Daoy (cell line): ENCODE results near the gene SHC3. TPM values are rescaled to one million over a fixed set of nuclear protein-coding genes. Genes with fewer than 3 reads are reported as not detected.
"Not testable (repeated sequence)": the region's sequence is repeated elsewhere in the genome, so short reads cannot be mapped to it uniquely, and the experiment has no call there.

Experiments
- DNase-seq: peaks from one replicate; pipeline ENCODE4 v3.0.0-alpha.2; 2015; ENCODE audit warnings: low read depth
- total RNA-seq: library from RNA; depleted of rRNA; stranded (reverse); fragments of >200 nt; shearing (Covaris generic); gene quantifications from 2 replicates; pipeline ENCODE4 v1.2.3, GENCODE V29; 2014; rRNA removed

Gene SHC3
- 2.3 and 10.1 TPM in 2 replicates for total RNA-seq

- peak; percentile 72 for DNase-seq
Measured at GRCh38 chr9:89177944-89178829, at the start of gene SHC3. Gene SHC3, minus strand, starts transcription at chr9:89178818. Its CDS starts 358 bp downstream, at chr9:89178460.

GRCh38 chr9:89225991-89226471 lies 47.4 kb upstream of the SHC3 start:
- no peak for DNase-seq

GRCh38 chr9:89225587-89225986 lies 47.0 kb upstream of the SHC3 start:
- DNase-seq: no peak

- no peak for DNase-seq
Measured at GRCh38 chr9:89225036-89225435, 46.4 kb upstream of the SHC3 start.

- no peak for DNase-seq
Measured at GRCh38 chr9:89224633-89225032, 46.0 kb upstream of the SHC3 start.

- DNase-seq: no peak
Measured at GRCh38 chr9:89223396-89223977, 44.9 kb upstream of the SHC3 start.

GRCh38 chr9:89219637-89220036 lies 41.0 kb upstream of the SHC3 start:
- DNase-seq: no peak

- no peak for DNase-seq
Measured at GRCh38 chr9:89218040-89218928, 39.7 kb upstream of the SHC3 start.

GRCh38 chr9:89215342-89215741 lies 36.7 kb upstream of the SHC3 start:
- DNase-seq: no peak

GRCh38 chr9:89213396-89213880 lies 34.8 kb upstream of the SHC3 start:
- DNase-seq: no peak

- DNase-seq: no peak
Measured at GRCh38 chr9:89212171-89212570, 33.6 kb upstream of the SHC3 start.

- not testable (repeated sequence) for DNase-seq
Measured at GRCh38 chr9:89209311-89209710, 30.7 kb upstream of the SHC3 start.

- no peak for DNase-seq
Measured at GRCh38 chr9:89207026-89207425, 28.4 kb upstream of the SHC3 start.

- no peak for DNase-seq
Measured at GRCh38 chr9:89204801-89205200, 26.2 kb upstream of the SHC3 start.

GRCh38 chr9:89195131-89195797 lies 16.6 kb upstream of the SHC3 start:
- DNase-seq: no peak

- DNase-seq: no peak
Measured at GRCh38 chr9:89194421-89195130, 16.0 kb upstream of the SHC3 start.

- DNase-seq: no peak
Measured at GRCh38 chr9:89191004-89191403, 12.4 kb upstream of the SHC3 start.

- no peak for DNase-seq
Measured at GRCh38 chr9:89189215-89189614, 10.6 kb upstream of the SHC3 start.

- no peak for DNase-seq
Measured at GRCh38 chr9:89187950-89188349, 9.3 kb upstream of the SHC3 start.

GRCh38 chr9:89187541-89187940 lies 8.9 kb upstream of the SHC3 start:
- DNase-seq: no peak

GRCh38 chr9:89186960-89187359 lies 8.3 kb upstream of the SHC3 start:
- no peak for DNase-seq
